PC-9 (cell line): ENCODE measurements around the gene ITGAE. TPM values are rescaled to one million over a fixed set of nuclear protein-coding genes. Genes with fewer than 3 reads are reported as not detected.

Source experiments
- BruUV-seq: library from RNA; stranded (reverse); fragments of 400-500 nt; replicated peaks from 2 replicates; lab custom pipeline; 2021; lab: Mats Ljungman, UMichigan
- CTCF ChIA-PET: fragments of 300-600 bp; sonication (Branson Sonifier 250); formaldehyde crosslinking; loops from one replicate; lab custom pipeline; 2022; ENCODE audit warnings: antibody characterized with exemption; lab: Charles Lee
- POLR2A ChIA-PET: fragments of 300-600 bp; sonication (Branson Sonifier 250); formaldehyde crosslinking; loops from one replicate; lab custom pipeline; 2022; ENCODE audit warnings: antibody characterized with exemption; ENCODE audit not compliant: unreplicated experiment; lab: Charles Lee
- DNase-seq, 2 experiments: peaks; one replicate each; pipeline versions ENCODE4 v3.0.0 to v3.0.0-alpha.2; 2015 to 2022; ENCODE audit warnings: mixed read lengths in 1 of 2
- H2AFZ ChIP-seq: fragments of 200-600 bp; sonication (generic); 2 replicates; pipeline ENCODE4 v1.8.1; 2017; ENCODE audit warnings: antibody characterized with exemption
- H3F3A ChIP-seq: fragments of 200-600 bp; sonication (generic); 2 replicates; pipeline ENCODE4 v1.8.1; 2017; ENCODE audit warnings: antibody characterized with exemption, mild to moderate bottlenecking, low read depth; ENCODE audit not compliant: insufficient read depth
- H3K27ac ChIP-seq: fragments of 200-600 bp; sonication (generic); 2 replicates; pipeline ENCODE4 v1.6.1; 2016; ENCODE audit warnings: mixed run types
- H3K27me3 ChIP-seq: fragments of 200-600 bp; sonication (generic); 2 replicates; pipeline ENCODE4 v1.6.1; 2016; ENCODE audit warnings: low read depth, mixed run types; ENCODE audit not compliant: insufficient read depth
- H3K36me3 ChIP-seq: fragments of 200-600 bp; sonication (generic); 2 replicates; pipeline ENCODE4 v1.6.1; 2016; ENCODE audit warnings: low read depth, mixed run types
- H3K4me1 ChIP-seq: fragments of 200-600 bp; sonication (generic); replicated peaks from 2 replicates; pipeline ENCODE4 v1.6.1; 2016; ENCODE audit warnings: mixed run types; ENCODE audit not compliant: insufficient read depth
- H3K4me2 ChIP-seq: fragments of 200-600 bp; sonication (generic); 2 replicates; pipeline ENCODE4 v1.6.1; 2017; ENCODE audit warnings: mixed run types
- H3K4me3 ChIP-seq: fragments of 200-600 bp; sonication (generic); 2 replicates; pipeline ENCODE4 v1.6.1; 2016; ENCODE audit warnings: mixed run types
- H3K79me2 ChIP-seq: fragments of 200-600 bp; sonication (generic); 2 replicates; pipeline ENCODE4 v1.6.1; 2017; ENCODE audit warnings: low read depth, mixed run types
- H3K9me2 ChIP-seq: fragments of 200-600 bp; sonication (generic); 2 replicates; pipeline ENCODE4 v1.8.1; 2017; ENCODE audit warnings: mild to moderate bottlenecking; ENCODE audit not compliant: insufficient read depth
- H3K9me3 ChIP-seq: fragments of 200-600 bp; sonication (generic); 2 replicates; pipeline ENCODE4 v1.8.1; 2016; ENCODE audit warnings: low read depth; ENCODE audit not compliant: insufficient read depth
- H4K20me1 ChIP-seq: fragments of 200-600 bp; sonication (generic); 2 replicates; pipeline ENCODE4 v1.8.1; 2017; ENCODE audit not compliant: insufficient read depth
- EZH2 ChIP-seq: fragments of 200-600 bp; sonication (generic); IDR thresholded peaks from 2 replicates; pipeline ENCODE4 v1.8.0; 2017; ENCODE audit warnings: antibody characterized with exemption, low read depth
- intact Hi-C: fragments of 100-400 bp; cut with micrococcal nuclease; formaldehyde crosslinking; loops from one replicate; pipeline ENCODE4 v1.10.0; 2022; ENCODE audit not compliant: unreplicated experiment
- total RNA-seq: library from RNA; stranded (reverse); gene quantifications from 2 replicates; pipeline ENCODE4 v1.2.3, GENCODE V29; 2021
- TF ChIP-seq, protein P1 (sequence below): fragments of 200-600 bp; sonication (generic); conservative IDR thresholded peaks from 2 replicates; pipeline ENCODE4 v1.6.1; 2017; ENCODE audit warnings: mixed run types, antibody characterized with exemption, mild to moderate bottlenecking, moderate library complexity

The ITGAE gene
- total RNA-seq, 1 experiment from 2014 or later = 52.8 TPM

DNA sequence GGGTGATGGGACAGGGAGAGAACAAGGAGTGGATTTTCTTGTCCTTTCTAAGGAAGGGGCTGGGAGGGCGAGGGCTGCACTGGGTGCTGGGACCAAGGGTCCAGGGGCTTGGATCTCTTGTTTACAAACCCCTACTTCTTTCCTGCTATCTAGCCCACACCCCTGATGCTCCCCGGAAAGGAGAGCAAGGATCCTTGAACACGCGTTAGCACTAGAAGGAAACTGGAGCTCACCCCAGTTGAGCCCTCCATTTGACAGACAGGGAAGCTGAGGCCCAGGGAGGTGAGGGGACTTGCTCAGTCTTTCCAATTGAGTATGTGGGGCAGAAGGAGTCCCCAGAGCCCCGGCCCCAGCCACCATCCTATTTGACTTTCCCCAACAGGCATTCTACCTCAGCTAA, 4.6 kb upstream of the ITGAE start:
- Histone ChIP-seq H2AFZ (no peak overlapping the region), H3K27me3 (no peaks in the 10 kb centered on the region), H3K4me1 (peaks cover 8% of the 10 kb centered on the region; the same call in 1 of the 2 replicates), H3K79me2 (no peaks in the 10 kb centered on the region), H3K36me3 (0 out of 2 replicates have a peak, but pooled peaks cover 7% of the 10 kb centered on the region), H3K9me2 (no peaks in the 10 kb centered on the region), H4K20me1 (no peaks in the 10 kb centered on the region), H3K27ac (no peak overlapping the region), H3K9me3 (no peaks in the 10 kb centered on the region), H3K4me2 (no peak overlapping the region), H3F3A (no peaks in the 10 kb centered on the region; the same call in 1 of the 2 replicates), H3K4me3 (no peak overlapping the region)
- TF ChIP-seq, protein P1, sequence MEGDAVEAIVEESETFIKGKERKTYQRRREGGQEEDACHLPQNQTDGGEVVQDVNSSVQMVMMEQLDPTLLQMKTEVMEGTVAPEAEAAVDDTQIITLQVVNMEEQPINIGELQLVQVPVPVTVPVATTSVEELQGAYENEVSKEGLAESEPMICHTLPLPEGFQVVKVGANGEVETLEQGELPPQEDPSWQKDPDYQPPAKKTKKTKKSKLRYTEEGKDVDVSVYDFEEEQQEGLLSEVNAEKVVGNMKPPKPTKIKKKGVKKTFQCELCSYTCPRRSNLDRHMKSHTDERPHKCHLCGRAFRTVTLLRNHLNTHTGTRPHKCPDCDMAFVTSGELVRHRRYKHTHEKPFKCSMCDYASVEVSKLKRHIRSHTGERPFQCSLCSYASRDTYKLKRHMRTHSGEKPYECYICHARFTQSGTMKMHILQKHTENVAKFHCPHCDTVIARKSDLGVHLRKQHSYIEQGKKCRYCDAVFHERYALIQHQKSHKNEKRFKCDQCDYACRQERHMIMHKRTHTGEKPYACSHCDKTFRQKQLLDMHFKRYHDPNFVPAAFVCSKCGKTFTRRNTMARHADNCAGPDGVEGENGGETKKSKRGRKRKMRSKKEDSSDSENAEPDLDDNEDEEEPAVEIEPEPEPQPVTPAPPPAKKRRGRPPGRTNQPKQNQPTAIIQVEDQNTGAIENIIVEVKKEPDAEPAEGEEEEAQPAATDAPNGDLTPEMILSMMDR = no peak
- TF ChIP-seq EZH2 = no peak
- intact Hi-C loops = no loop called here
- BruUV-seq = no TSS peak
- ChIA-PET POLR2A (no interaction called here), CTCF (no interaction called here)
- no peak for DNase-seq

GRCh38 chr17:3804503-3804931, 3.5 kb upstream of the ITGAE start:
- intact Hi-C loops = no loop called here
- H3K4me3 ChIP-seq = no peak overlapping the region
- H3K79me2 ChIP-seq = no peaks in the 10 kb centered on the region
- ChIA-PET POLR2A (no interaction called here), CTCF (no interaction called here)
- H3K4me2 ChIP-seq = no peak overlapping the region
- no peak overlapping the region for H3K27ac ChIP-seq
- H3K27me3 ChIP-seq = no peaks in the 10 kb centered on the region
- no peaks in the 10 kb centered on the region; the same call in 1 of the 2 replicates for H3F3A ChIP-seq
- no TSS peak for BruUV-seq
- peaks cover 6% of the 10 kb centered on the region; the same call in 1 of the 2 replicates for H3K4me1 ChIP-seq
- H2AFZ ChIP-seq = no peak overlapping the region
- DNase-seq = no peak
- no peak for TF ChIP-seq EZH2
- TF ChIP-seq, protein P1 = no peak
- no peaks in the 10 kb centered on the region for H3K9me3 ChIP-seq
- no peaks in the 10 kb centered on the region for H3K9me2 ChIP-seq
- H3K36me3 ChIP-seq = 0 out of 2 replicates have a peak, but pooled peaks cover 7% of the 10 kb centered on the region
- no peaks in the 10 kb centered on the region for H4K20me1 ChIP-seq

GRCh38 chr17:3803308-3803640, 2.3 kb upstream of the ITGAE start:
- Histone ChIP-seq H3K27me3 (no peaks in the 10 kb centered on the region), H3K4me2 (no peak overlapping the region), H3F3A (no peaks in the 10 kb centered on the region; the same call in 1 of the 2 replicates), H3K4me3 (no peak overlapping the region), H4K20me1 (no peaks in the 10 kb centered on the region), H3K36me3 (no peaks in the 10 kb centered on the region), H3K9me3 (no peaks in the 10 kb centered on the region), H3K4me1 (0 out of 2 replicates have a peak, but pooled peaks cover 4% of the 10 kb centered on the region), H3K9me2 (no peaks in the 10 kb centered on the region), H2AFZ (no peak overlapping the region), H3K79me2 (no peaks in the 10 kb centered on the region), H3K27ac (no peak overlapping the region)
- intact Hi-C loops = no loop called here
- no peak for DNase-seq
- ChIA-PET POLR2A (no interaction called here), CTCF (no interaction called here)
- BruUV-seq = no TSS peak
- TF ChIP-seq, protein P1 = no peak
- no peak for TF ChIP-seq EZH2
